Smooth muscle cell (in vitro differentiated cells): Measurements from ENCODE around the gene PDE4D. TPM values are rescaled to one million over a fixed set of nuclear protein-coding genes. Genes with fewer than 3 reads are reported as not detected.
A peak's percentile ranks its signal among the peaks of the same experiment; 100 is the strongest.

Experiments
- DNase-seq: peaks from one replicate; lab custom pipeline; 2025; ENCODE audit not compliant: unreplicated experiment; lab: John Stamatoyannopoulos, UW
- H2AFZ ChIP-seq: fragments of 200-600 bp; sonication (generic); 2 replicates; pipeline ENCODE4 v1.6.0; 2016; ENCODE audit warnings: antibody characterized with exemption, low read depth, mild to moderate bottlenecking
- H3F3A ChIP-seq: fragments of 200-600 bp; sonication (generic); 2 replicates; pipeline ENCODE4 v1.6.0; 2017; ENCODE audit warnings: antibody characterized with exemption, low read depth
- H3K27ac ChIP-seq: fragments of 200-600 bp; sonication (generic); 2 replicates; pipeline ENCODE4 v1.5.1; 2016; ENCODE audit warnings: low read depth, mild to moderate bottlenecking
- H3K27me3 ChIP-seq: fragments of 200-600 bp; sonication (generic); 2 replicates; pipeline ENCODE4 v1.6.1; 2016; ENCODE audit warnings: low read depth, mild to moderate bottlenecking
- H3K36me3 ChIP-seq: fragments of 200-600 bp; sonication (generic); 2 replicates; pipeline ENCODE4 v1.5.1; 2016; ENCODE audit warnings: low read depth
- H3K4me1 ChIP-seq: fragments of 200-600 bp; sonication (generic); 2 replicates; pipeline ENCODE4 v1.5.1; 2016; ENCODE audit warnings: low read depth
- H3K4me2 ChIP-seq: fragments of 200-600 bp; sonication (generic); 2 replicates; pipeline ENCODE4 v1.6.0; 2016; ENCODE audit warnings: mild to moderate bottlenecking
- H3K4me3 ChIP-seq: fragments of 200-600 bp; sonication (generic); 2 replicates; pipeline ENCODE4 v1.5.1; 2016; ENCODE audit warnings: mild to moderate bottlenecking
- H3K79me2 ChIP-seq: fragments of 200-600 bp; sonication (generic); 2 replicates; pipeline ENCODE4 v1.6.0; 2016; ENCODE audit warnings: low read depth, mild to moderate bottlenecking
- H3K9ac ChIP-seq: fragments of 200-600 bp; sonication (generic); 2 replicates; pipeline ENCODE4 v1.6.0; 2016; ENCODE audit warnings: low read depth
- H3K9me3 ChIP-seq: fragments of 200-600 bp; sonication (generic); replicated peaks from 2 replicates; pipeline ENCODE4 v1.5.1; 2016; ENCODE audit warnings: low read depth
- H4K20me1 ChIP-seq: fragments of 200-600 bp; sonication (generic); 2 replicates; pipeline ENCODE4 v1.6.0; 2016; ENCODE audit warnings: low read depth
- CTCF ChIP-seq: fragments of 200-600 bp; sonication (generic); IDR thresholded peaks from 2 replicates; pipeline ENCODE4 v1.5.1; 2017; ENCODE audit warnings: borderline replicate concordance, mild to moderate bottlenecking, antibody characterized with exemption; ENCODE audit not compliant: insufficient read depth, poor library complexity, severe bottlenecking
- WGBS: methylation state at CpG from one replicate; pipeline ENCODE4 v1.1.7; 2016; ENCODE audit warnings: low lambda C conversion rate; 5-methylcytosine and 5-hydroxymethylcytosine counted together
- polyA plus RNA-seq: library from polyadenylated mRNA; unstranded; fragments of >200 nt; fragmentation: Nextera tagmentation; extraction: Ambion mirVana; gene quantifications from 2 replicates; pipeline ENCODE4 v1.2.1, GENCODE V29; 2016
- total RNA-seq: library from RNA; depleted of rRNA; stranded (reverse); fragments of >200 nt; gene quantifications from 2 replicates; pipeline ENCODE4 v1.2.3, GENCODE V29; 2014

PDE4D gene
- total and polyA plus RNA-seq, 2 experiments from 2014 or later: 16.4 to 61.0 TPM

GRCh38 chr5:59246882-59247281 lies 646.6 kb downstream of the PDE4D start:
- Histone ChIP-seq H3K4me3 (no peak overlapping the region), H3K4me2 (peak overlapping the region; percentile 45), H2AFZ (no peak overlapping the region), H3K79me2 (no peaks in the 10 kb centered on the region), H3K9ac (no peak overlapping the region), H3K4me1 (peaks cover 11% of the 10 kb centered on the region), H3K27me3 (no peaks in the 10 kb centered on the region), H4K20me1 (peaks cover 9% of the 10 kb centered on the region), H3K9me3 (no peaks in the 10 kb centered on the region), H3K27ac (peak overlapping the region; percentile 86), H3F3A (peaks cover 12% of the 10 kb centered on the region), H3K36me3 (no peaks in the 10 kb centered on the region)
- TF ChIP-seq CTCF: no peak
- no peak for DNase-seq

- 28% methylated on average over 3 of the region's 3 CpGs for WGBS
These were observed 647.2 kb downstream of the PDE4D start for GRCh38 chr5:59246145-59246869.

GRCh38 chr5:59245198-59245597 lies 648.3 kb downstream of the PDE4D start:
- Histone ChIP-seq H3K27ac (peak overlapping the region; percentile 86), H3K36me3 (no peaks in the 10 kb centered on the region), H3K9ac (peak overlapping the region; percentile 50), H3K9me3 (no peaks in the 10 kb centered on the region), H3K4me3 (no peak overlapping the region), H3K4me2 (peak overlapping the region; percentile 45), H2AFZ (peak overlapping the region; percentile 24), H4K20me1 (peaks cover 6% of the 10 kb centered on the region), H3K4me1 (peaks cover 11% of the 10 kb centered on the region), H3F3A (peaks cover 12% of the 10 kb centered on the region), H3K79me2 (no peaks in the 10 kb centered on the region), H3K27me3 (no peaks in the 10 kb centered on the region)
- 37% methylated on average over 3 of the region's 3 CpGs for WGBS
- no peak for TF ChIP-seq CTCF
- DNase-seq: no peak

More at GRCh38 chr5:59246145-59246869, 647.2 kb downstream of the PDE4D start:
- DNase-seq: no peak
- Histone ChIP-seq H2AFZ (no peak overlapping the region), H3K36me3 (no peaks in the 10 kb centered on the region), H3K9me3 (no peaks in the 10 kb centered on the region), H3K27ac (peak overlapping the region; percentile 86), H3F3A (peaks cover 12% of the 10 kb centered on the region), H3K4me2 (peak overlapping the region; percentile 45), H3K27me3 (no peaks in the 10 kb centered on the region), H3K79me2 (no peaks in the 10 kb centered on the region), H3K4me3 (no peak overlapping the region), H4K20me1 (peaks cover 9% of the 10 kb centered on the region), H3K4me1 (peaks cover 11% of the 10 kb centered on the region), H3K9ac (no peak overlapping the region)
- no peak for TF ChIP-seq CTCF

GRCh38 chr5:59241552-59241951 lies 652.0 kb downstream of the PDE4D start:
- H3K79me2 ChIP-seq: no peaks in the 10 kb centered on the region
- H3K4me1 ChIP-seq: peaks cover 11% of the 10 kb centered on the region
- WGBS: 57% methylated on average over 1 of the region's 1 CpG
- H3K27me3 ChIP-seq: no peaks in the 10 kb centered on the region
- H3K9me3 ChIP-seq: no peaks in the 10 kb centered on the region
- no peak for TF ChIP-seq CTCF
- H3K9ac ChIP-seq: no peak overlapping the region
- H2AFZ ChIP-seq: no peak overlapping the region
- H3K36me3 ChIP-seq: no peaks in the 10 kb centered on the region
- H3K4me3 ChIP-seq: no peak overlapping the region
- H3K4me2 ChIP-seq: no peak overlapping the region
- H3F3A ChIP-seq: peaks cover 6% of the 10 kb centered on the region
- peaks cover 23% of the 10 kb centered on the region for H4K20me1 ChIP-seq
- DNase-seq: no peak
- no peak overlapping the region for H3K27ac ChIP-seq
